PC-9 (cell line): ENCODE results near the gene MIGA1. TPM values are rescaled to one million over a fixed set of nuclear protein-coding genes. Genes with fewer than 3 reads are reported as not detected.
"Not testable (repeated sequence)": the region's sequence is repeated elsewhere in the genome, so short reads cannot be mapped to it uniquely, and the experiment has no call there.

Source experiments
- BruUV-seq: library from RNA; stranded (reverse); fragments of 400-500 nt; replicated peaks from 2 replicates; lab custom pipeline; 2021; lab: Mats Ljungman, UMichigan
- CTCF ChIA-PET: fragments of 300-600 bp; sonication (Branson Sonifier 250); formaldehyde crosslinking; loops from one replicate; lab custom pipeline; 2022; ENCODE audit warnings: antibody characterized with exemption; lab: Charles Lee
- POLR2A ChIA-PET: fragments of 300-600 bp; sonication (Branson Sonifier 250); formaldehyde crosslinking; loops from one replicate; lab custom pipeline; 2022; ENCODE audit warnings: antibody characterized with exemption; ENCODE audit not compliant: unreplicated experiment; lab: Charles Lee
- DNase-seq, 2 experiments: peaks; one replicate each; pipeline versions ENCODE4 v3.0.0 to v3.0.0-alpha.2; 2015 to 2022; ENCODE audit warnings: mixed read lengths in 1 of 2
- H2AFZ ChIP-seq: fragments of 200-600 bp; sonication (generic); 2 replicates; pipeline ENCODE4 v1.8.1; 2017; ENCODE audit warnings: antibody characterized with exemption
- H3F3A ChIP-seq: fragments of 200-600 bp; sonication (generic); 2 replicates; pipeline ENCODE4 v1.8.1; 2017; ENCODE audit warnings: antibody characterized with exemption, mild to moderate bottlenecking, low read depth; ENCODE audit not compliant: insufficient read depth
- H3K27ac ChIP-seq: fragments of 200-600 bp; sonication (generic); 2 replicates; pipeline ENCODE4 v1.6.1; 2016; ENCODE audit warnings: mixed run types
- H3K27me3 ChIP-seq: fragments of 200-600 bp; sonication (generic); 2 replicates; pipeline ENCODE4 v1.6.1; 2016; ENCODE audit warnings: low read depth, mixed run types; ENCODE audit not compliant: insufficient read depth
- H3K36me3 ChIP-seq: fragments of 200-600 bp; sonication (generic); 2 replicates; pipeline ENCODE4 v1.6.1; 2016; ENCODE audit warnings: low read depth, mixed run types
- H3K4me1 ChIP-seq: fragments of 200-600 bp; sonication (generic); replicated peaks from 2 replicates; pipeline ENCODE4 v1.6.1; 2016; ENCODE audit warnings: mixed run types; ENCODE audit not compliant: insufficient read depth
- H3K4me2 ChIP-seq: fragments of 200-600 bp; sonication (generic); 2 replicates; pipeline ENCODE4 v1.6.1; 2017; ENCODE audit warnings: mixed run types
- H3K4me3 ChIP-seq: fragments of 200-600 bp; sonication (generic); 2 replicates; pipeline ENCODE4 v1.6.1; 2016; ENCODE audit warnings: mixed run types
- H3K79me2 ChIP-seq: fragments of 200-600 bp; sonication (generic); 2 replicates; pipeline ENCODE4 v1.6.1; 2017; ENCODE audit warnings: low read depth, mixed run types
- H3K9me2 ChIP-seq: fragments of 200-600 bp; sonication (generic); 2 replicates; pipeline ENCODE4 v1.8.1; 2017; ENCODE audit warnings: mild to moderate bottlenecking; ENCODE audit not compliant: insufficient read depth
- H3K9me3 ChIP-seq: fragments of 200-600 bp; sonication (generic); 2 replicates; pipeline ENCODE4 v1.8.1; 2016; ENCODE audit warnings: low read depth; ENCODE audit not compliant: insufficient read depth
- H4K20me1 ChIP-seq: fragments of 200-600 bp; sonication (generic); 2 replicates; pipeline ENCODE4 v1.8.1; 2017; ENCODE audit not compliant: insufficient read depth
- CTCF ChIP-seq: fragments of 200-600 bp; sonication (generic); conservative IDR thresholded peaks from 2 replicates; pipeline ENCODE4 v1.6.1; 2017; ENCODE audit warnings: mixed run types, antibody characterized with exemption, mild to moderate bottlenecking, moderate library complexity
- EZH2 ChIP-seq: fragments of 200-600 bp; sonication (generic); IDR thresholded peaks from 2 replicates; pipeline ENCODE4 v1.8.0; 2017; ENCODE audit warnings: antibody characterized with exemption, low read depth
- intact Hi-C: fragments of 100-400 bp; cut with micrococcal nuclease; formaldehyde crosslinking; loops from one replicate; pipeline ENCODE4 v1.10.0; 2022; ENCODE audit not compliant: unreplicated experiment
- total RNA-seq: library from RNA; stranded (reverse); gene quantifications from 2 replicates; pipeline ENCODE4 v1.2.3, GENCODE V29; 2021

MIGA1 gene
- total RNA-seq, 1 experiment from 2014 or later = 11.5 TPM

GRCh38 chr1:77776007-77776700 is 3.3 kb upstream of the MIGA1 start:
- no peak overlapping the region for H3K4me2 ChIP-seq
- intact Hi-C loops = no loop called here
- H3K9me2 ChIP-seq = no peaks in the 10 kb centered on the region
- no TSS peak for BruUV-seq
- H4K20me1 ChIP-seq = no peaks in the 10 kb centered on the region
- no peak overlapping the region for H3K4me3 ChIP-seq
- ChIA-PET POLR2A (no interaction called here), CTCF (no interaction called here)
- no peaks in the 10 kb centered on the region for H3K27me3 ChIP-seq
- peaks cover 15% of the 10 kb centered on the region for H3K79me2 ChIP-seq
- TF ChIP-seq CTCF (no peak), EZH2 (no peak)
- H2AFZ ChIP-seq = no peak overlapping the region
- no peak for DNase-seq
- peaks cover 18% of the 10 kb centered on the region for H3K4me1 ChIP-seq
- H3K36me3 ChIP-seq = no peaks in the 10 kb centered on the region
- peaks cover 9% of the 10 kb centered on the region for H3F3A ChIP-seq
- no peak overlapping the region for H3K27ac ChIP-seq
- H3K9me3 ChIP-seq = no peaks in the 10 kb centered on the region

GRCh38 chr1:77781683-77782082 is 2.2 kb downstream of the MIGA1 start:
- TF ChIP-seq CTCF (no peak), EZH2 (no peak)
- Histone ChIP-seq H3K27ac (no peak overlapping the region), H3K79me2 (peaks cover 29% of the 10 kb centered on the region)

GRCh38 chr1:77783141-77783540 is 3.7 kb downstream of the MIGA1 start:
- ChIA-PET POLR2A (interaction anchor here (0.5 to 0.7 kb wide), 3 partner anchors 32 to 364 kb away, joined by 3 to 5 read pairs (median 4); no protein-coding TSS in a partner anchor), CTCF (no interaction called here)
- no peaks in the 10 kb centered on the region for H3K9me3 ChIP-seq
- peaks cover 30% of the 10 kb centered on the region for H3K36me3 ChIP-seq
- TF ChIP-seq CTCF (no peak), EZH2 (no peak)
- no peak overlapping the region for H3K27ac ChIP-seq
- no TSS peak for BruUV-seq
- H3K79me2 ChIP-seq = peaks cover 29% of the 10 kb centered on the region
- no peak overlapping the region for H3K4me3 ChIP-seq
- no peaks in the 10 kb centered on the region for H4K20me1 ChIP-seq
- intact Hi-C loops = no loop called here
- no peak overlapping the region for H2AFZ ChIP-seq
- DNase-seq = no peak
- no peaks in the 10 kb centered on the region for H3K27me3 ChIP-seq
- peaks cover 19% of the 10 kb centered on the region for H3K4me1 ChIP-seq
- peaks cover 9% of the 10 kb centered on the region for H3F3A ChIP-seq
- 0 out of 2 replicates have a peak, but pooled peaks cover 3% of the 10 kb centered on the region for H3K9me2 ChIP-seq
- no peak overlapping the region for H3K4me2 ChIP-seq

More at GRCh38 chr1:77781683-77782082, 2.2 kb downstream of the MIGA1 start:
- Histone ChIP-seq H3F3A (peaks cover 9% of the 10 kb centered on the region), H3K9me3 (no peaks in the 10 kb centered on the region), H2AFZ (no peak overlapping the region), H3K4me1 (peaks cover 19% of the 10 kb centered on the region), H3K27me3 (no peaks in the 10 kb centered on the region), H3K4me2 (no peak overlapping the region), H3K9me2 (no peaks in the 10 kb centered on the region), H4K20me1 (no peaks in the 10 kb centered on the region), H3K36me3 (peaks cover 25% of the 10 kb centered on the region), H3K4me3 (no peak overlapping the region)
- DNase-seq = no peak
- BruUV-seq = no TSS peak
- POLR2A ChIA-PET = interaction anchor here (0.6 kb wide), 1 partner anchor 143 kb away, joined by 3 read pairs; no protein-coding TSS in a partner anchor
- intact Hi-C loops = no loop called here
- CTCF ChIA-PET = no interaction called here

GRCh38 chr1:77786093-77786741 is 6.8 kb downstream of the MIGA1 start:
- H3K4me3 ChIP-seq, H3K9me3 ChIP-seq, H2AFZ ChIP-seq, H3K27ac ChIP-seq, H3F3A ChIP-seq, H3K27me3 ChIP-seq, intact Hi-C loops, CTCF ChIA-PET, BruUV-seq, H3K4me1 ChIP-seq, H3K4me2 ChIP-seq, H4K20me1 ChIP-seq, H3K9me2 ChIP-seq, DNase-seq, POLR2A ChIA-PET: not testable (repeated sequence)
- Histone ChIP-seq H3K79me2 (peaks cover 13% of the 10 kb centered on the region), H3K36me3 (peaks cover 30% of the 10 kb centered on the region)
